Hepatocyte (in vitro differentiated cells): ENCODE measurements around the gene STXBP5L. TPM values are rescaled to one million over a fixed set of nuclear protein-coding genes. Genes with fewer than 3 reads are reported as not detected.

Source experiments
- DNase-seq: peaks from one replicate; pipeline ENCODE4 v3.0.0-alpha.2; 2016; ENCODE audit warnings: low spot score
- H2AFZ ChIP-seq: fragments of 200-600 bp; sonication (generic); 2 replicates; pipeline ENCODE4 v1.6.0; 2016; ENCODE audit warnings: antibody characterized with exemption, mild to moderate bottlenecking
- H3K27ac ChIP-seq: fragments of 200-600 bp; sonication (generic); 2 replicates; pipeline ENCODE4 v1.5.1; 2016; ENCODE audit warnings: mild to moderate bottlenecking
- H3K27me3 ChIP-seq: fragments of 200-600 bp; sonication (generic); 2 replicates; pipeline ENCODE4 v1.6.1; 2016
- H3K36me3 ChIP-seq: fragments of 200-600 bp; sonication (generic); replicated peaks from 2 replicates; pipeline ENCODE4 v1.5.1; 2016; ENCODE audit warnings: low read depth; ENCODE audit not compliant: insufficient read depth
- H3K4me1 ChIP-seq: fragments of 200-600 bp; sonication (generic); 2 replicates; pipeline ENCODE4 v1.5.1; 2016; ENCODE audit warnings: mild to moderate bottlenecking, moderate library complexity; ENCODE audit not compliant: insufficient read depth
- H3K4me2 ChIP-seq: fragments of 200-600 bp; sonication (generic); 2 replicates; pipeline ENCODE4 v1.6.0; 2016
- H3K4me3 ChIP-seq: fragments of 200-600 bp; sonication (generic); 2 replicates; pipeline ENCODE4 v1.5.1; 2016; ENCODE audit warnings: mild to moderate bottlenecking
- H3K79me2 ChIP-seq: fragments of 200-600 bp; sonication (generic); 2 replicates; pipeline ENCODE4 v1.6.0; 2017; ENCODE audit warnings: mild to moderate bottlenecking
- H3K9me2 ChIP-seq: fragments of 200-600 bp; sonication (generic); replicated peaks from 2 replicates; pipeline ENCODE4 v1.6.0; 2017; ENCODE audit warnings: mild to moderate bottlenecking; ENCODE audit not compliant: insufficient read depth
- H3K9me3 ChIP-seq: fragments of 200-600 bp; sonication (generic); 2 replicates; pipeline ENCODE4 v1.5.1; 2016; ENCODE audit warnings: low read depth, mild to moderate bottlenecking
- H4K20me1 ChIP-seq: fragments of 200-600 bp; sonication (generic); 2 replicates; pipeline ENCODE4 v1.6.0; 2016; ENCODE audit warnings: mild to moderate bottlenecking; ENCODE audit not compliant: insufficient read depth, poor library complexity, severe bottlenecking
- EZH2 ChIP-seq: fragments of 200-600 bp; sonication (generic); IDR thresholded peaks from 2 replicates; pipeline ENCODE4 v1.6.1; 2016; ENCODE audit warnings: antibody characterized with exemption, mild to moderate bottlenecking, borderline replicate concordance
- EZH2phosphoT487 ChIP-seq: fragments of 200-600 bp; sonication (generic); IDR thresholded peaks from one replicate; pipeline ENCODE4 v1.6.1; 2018; ENCODE audit warnings: antibody characterized with exemption, mild to moderate bottlenecking, low read depth, moderate library complexity; ENCODE audit not compliant: unreplicated experiment, severe bottlenecking
- WGBS: methylation state at CpG from one replicate; pipeline ENCODE4 v1.1.6; 2016; ENCODE audit warnings: low lambda C conversion rate; ENCODE audit errors: missing lambda C conversion rate; 5-methylcytosine and 5-hydroxymethylcytosine counted together
- polyA plus RNA-seq: library from polyadenylated mRNA; unstranded; fragments of >200 nt; fragmentation: Nextera tagmentation; extraction: Ambion mirVana; gene quantifications from 2 replicates; pipeline ENCODE4 v1.2.1, GENCODE V29; 2016
- total RNA-seq: library from RNA; depleted of rRNA; stranded (reverse); fragments of >200 nt; gene quantifications from 2 replicates; pipeline ENCODE4 v1.2.3, GENCODE V29; 2014
- TF ChIP-seq, protein P1 (sequence below): fragments of 200-600 bp; sonication (generic); IDR thresholded peaks from 2 replicates; pipeline ENCODE4 v1.5.1; 2016; ENCODE audit warnings: antibody characterized with exemption, mild to moderate bottlenecking; ENCODE audit not compliant: poor library complexity

STXBP5L gene
- total and polyA plus RNA-seq, 2 experiments from 2014 or later = 0.53 to 1.4 TPM

DNA sequence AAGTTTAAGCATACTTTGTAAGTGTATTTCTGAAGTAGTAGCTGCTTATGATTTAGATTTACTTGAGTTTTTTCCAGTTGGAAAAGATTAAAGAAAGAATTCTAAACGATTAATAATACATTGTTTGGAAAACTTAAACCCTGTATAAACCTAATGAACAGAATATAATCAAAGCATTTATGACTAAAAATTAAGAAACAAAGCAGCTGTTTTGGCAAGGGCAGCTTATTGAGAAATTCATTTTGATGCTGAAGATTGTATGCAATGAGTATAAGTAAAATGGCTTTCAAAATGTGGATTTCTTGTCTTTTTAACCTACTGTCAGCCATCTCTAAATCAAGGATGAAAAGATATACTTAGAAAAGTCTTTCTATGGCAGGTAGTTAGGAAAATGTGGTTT is 497.6 kb downstream of the STXBP5L start:
- Histone ChIP-seq H3K36me3 (no peaks in the 10 kb centered on the region), H4K20me1 (no peaks in the 10 kb centered on the region), H3K27me3 (no peaks in the 10 kb centered on the region), H3K79me2 (no peaks in the 10 kb centered on the region), H2AFZ (no peak overlapping the region), H3K27ac (no peak overlapping the region), H3K4me1 (no peaks in the 10 kb centered on the region), H3K9me2 (no peaks in the 10 kb centered on the region), H3K9me3 (no peaks in the 10 kb centered on the region), H3K4me3 (no peak overlapping the region), H3K4me2 (no peak overlapping the region)
- WGBS = 74% methylated on average over 1 of the region's 1 CpG
- no peak for TF ChIP-seq EZH2
- TF ChIP-seq, protein P1, sequence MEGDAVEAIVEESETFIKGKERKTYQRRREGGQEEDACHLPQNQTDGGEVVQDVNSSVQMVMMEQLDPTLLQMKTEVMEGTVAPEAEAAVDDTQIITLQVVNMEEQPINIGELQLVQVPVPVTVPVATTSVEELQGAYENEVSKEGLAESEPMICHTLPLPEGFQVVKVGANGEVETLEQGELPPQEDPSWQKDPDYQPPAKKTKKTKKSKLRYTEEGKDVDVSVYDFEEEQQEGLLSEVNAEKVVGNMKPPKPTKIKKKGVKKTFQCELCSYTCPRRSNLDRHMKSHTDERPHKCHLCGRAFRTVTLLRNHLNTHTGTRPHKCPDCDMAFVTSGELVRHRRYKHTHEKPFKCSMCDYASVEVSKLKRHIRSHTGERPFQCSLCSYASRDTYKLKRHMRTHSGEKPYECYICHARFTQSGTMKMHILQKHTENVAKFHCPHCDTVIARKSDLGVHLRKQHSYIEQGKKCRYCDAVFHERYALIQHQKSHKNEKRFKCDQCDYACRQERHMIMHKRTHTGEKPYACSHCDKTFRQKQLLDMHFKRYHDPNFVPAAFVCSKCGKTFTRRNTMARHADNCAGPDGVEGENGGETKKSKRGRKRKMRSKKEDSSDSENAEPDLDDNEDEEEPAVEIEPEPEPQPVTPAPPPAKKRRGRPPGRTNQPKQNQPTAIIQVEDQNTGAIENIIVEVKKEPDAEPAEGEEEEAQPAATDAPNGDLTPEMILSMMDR = no peak
- no peak for TF ChIP-seq EZH2phosphoT487
- DNase-seq = no peak

DNA sequence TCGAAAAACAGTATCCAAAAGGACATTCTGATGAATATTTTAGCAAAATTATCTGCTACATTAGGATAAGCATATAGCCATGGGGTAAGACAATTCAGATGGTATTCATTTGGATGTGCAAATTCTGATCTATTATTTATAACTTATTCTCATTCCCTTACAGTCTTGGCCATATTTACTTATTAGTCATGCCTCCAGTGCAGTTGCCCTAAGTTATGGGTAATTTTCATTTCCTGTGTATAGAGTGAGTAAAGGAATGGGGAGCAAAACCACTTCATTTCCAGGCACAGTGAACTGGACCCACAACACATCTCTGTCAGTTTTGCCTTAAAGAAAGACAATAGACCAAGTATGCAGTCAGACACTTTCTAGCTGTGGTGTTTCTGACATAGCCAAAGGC is 503.5 kb downstream of the STXBP5L start:
- H3K9me2 ChIP-seq = no peaks in the 10 kb centered on the region
- H4K20me1 ChIP-seq = no peaks in the 10 kb centered on the region
- DNase-seq = no peak
- no peak overlapping the region for H3K4me2 ChIP-seq
- TF ChIP-seq, protein P1 = no peak
- no peak for TF ChIP-seq EZH2
- TF ChIP-seq EZH2phosphoT487 = no peak
- H3K27me3 ChIP-seq = no peaks in the 10 kb centered on the region
- H3K79me2 ChIP-seq = no peaks in the 10 kb centered on the region
- H3K9me3 ChIP-seq = no peaks in the 10 kb centered on the region
- no peak overlapping the region for H2AFZ ChIP-seq
- no peaks in the 10 kb centered on the region for H3K4me1 ChIP-seq
- WGBS = 100% methylated on average over 1 of the region's 1 CpG
- H3K27ac ChIP-seq = no peak overlapping the region
- no peak overlapping the region for H3K4me3 ChIP-seq
- no peaks in the 10 kb centered on the region for H3K36me3 ChIP-seq

DNA sequence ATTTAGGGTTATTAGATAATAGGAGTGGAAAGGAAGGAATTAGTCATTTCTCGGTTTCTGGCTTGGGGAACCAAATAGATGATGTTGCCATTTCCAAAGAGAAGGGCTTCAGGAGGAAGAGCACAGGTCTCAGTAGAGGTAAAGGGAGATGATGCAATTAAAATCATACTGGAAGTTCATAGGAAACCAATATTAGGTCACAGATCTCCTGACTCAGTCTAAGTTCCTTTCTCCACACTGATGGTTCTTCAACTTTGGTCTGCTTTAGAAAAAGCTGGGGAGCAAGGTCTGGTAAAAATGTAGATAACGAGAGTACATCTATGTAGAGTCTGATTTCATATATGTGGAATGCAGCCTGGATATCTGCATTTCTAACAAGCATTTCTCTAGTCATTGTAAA is 506.9 kb downstream of the STXBP5L start:
- Histone ChIP-seq H3K36me3 (no peaks in the 10 kb centered on the region), H3K9me2 (no peaks in the 10 kb centered on the region), H3K4me3 (no peak overlapping the region), H3K27ac (no peak overlapping the region), H3K4me2 (no peak overlapping the region), H4K20me1 (no peaks in the 10 kb centered on the region), H3K9me3 (no peaks in the 10 kb centered on the region), H3K4me1 (no peaks in the 10 kb centered on the region), H3K27me3 (no peaks in the 10 kb centered on the region), H3K79me2 (no peaks in the 10 kb centered on the region), H2AFZ (no peak overlapping the region)
- DNase-seq = no peak
- TF ChIP-seq EZH2 = no peak
- TF ChIP-seq, protein P1 = no peak
- no peak for TF ChIP-seq EZH2phosphoT487
- WGBS = 82% methylated on average over 2 of the region's 2 CpGs

DNA sequence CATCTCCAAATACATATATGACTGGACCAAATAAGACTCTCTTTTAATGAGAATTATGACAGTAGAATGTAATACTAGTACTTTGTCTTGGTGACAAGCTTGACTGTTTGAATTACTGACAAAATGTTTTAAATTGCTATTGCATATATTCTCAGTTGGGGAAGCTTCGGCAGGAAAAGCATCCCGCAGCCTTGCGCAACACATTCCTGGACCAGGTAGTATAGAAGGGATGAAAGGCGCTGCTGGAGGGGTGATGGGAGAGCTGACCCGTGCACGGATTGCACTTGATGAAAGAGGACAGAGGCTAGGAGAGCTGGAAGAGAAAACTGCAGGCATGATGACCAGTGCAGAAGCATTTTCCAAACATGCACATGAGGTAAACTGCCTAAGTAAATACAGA is 510.2 kb downstream of the STXBP5L start:
- Histone ChIP-seq H4K20me1 (no peaks in the 10 kb centered on the region), H3K4me1 (no peaks in the 10 kb centered on the region), H3K79me2 (no peaks in the 10 kb centered on the region), H3K9me3 (no peaks in the 10 kb centered on the region), H3K36me3 (no peaks in the 10 kb centered on the region), H3K27ac (no peak overlapping the region), H2AFZ (no peak overlapping the region), H3K4me2 (no peak overlapping the region), H3K4me3 (no peak overlapping the region), H3K9me2 (no peaks in the 10 kb centered on the region), H3K27me3 (no peaks in the 10 kb centered on the region)
- 92% methylated on average over 6 of the region's 6 CpGs for WGBS
- TF ChIP-seq EZH2 (no peak), EZH2phosphoT487 (no peak)
- TF ChIP-seq, protein P1 = no peak
- no peak for DNase-seq
